GM12875 (cell line): Measurements from ENCODE around the gene RBL1.
"Not testable (repeated sequence)": the region's sequence is repeated elsewhere in the genome, so short reads cannot be mapped to it uniquely, and the experiment has no call there.

ENCODE experiments used
- H3K4me3 ChIP-seq: one replicate; pipeline ENCODE4 v1.5.1; 2011; ENCODE audit warnings: low read depth, low read length, control low read depth
- TF ChIP-seq, protein P1 (sequence below): IDR thresholded peaks from 2 replicates; pipeline ENCODE4 v1.5.1; 2011; ENCODE audit warnings: low read depth, mild to moderate bottlenecking, control low read depth, inconsistent platforms, low read length, moderate library complexity, borderline replicate concordance; ENCODE audit not compliant: insufficient read depth

The RBL1 gene

DNA sequence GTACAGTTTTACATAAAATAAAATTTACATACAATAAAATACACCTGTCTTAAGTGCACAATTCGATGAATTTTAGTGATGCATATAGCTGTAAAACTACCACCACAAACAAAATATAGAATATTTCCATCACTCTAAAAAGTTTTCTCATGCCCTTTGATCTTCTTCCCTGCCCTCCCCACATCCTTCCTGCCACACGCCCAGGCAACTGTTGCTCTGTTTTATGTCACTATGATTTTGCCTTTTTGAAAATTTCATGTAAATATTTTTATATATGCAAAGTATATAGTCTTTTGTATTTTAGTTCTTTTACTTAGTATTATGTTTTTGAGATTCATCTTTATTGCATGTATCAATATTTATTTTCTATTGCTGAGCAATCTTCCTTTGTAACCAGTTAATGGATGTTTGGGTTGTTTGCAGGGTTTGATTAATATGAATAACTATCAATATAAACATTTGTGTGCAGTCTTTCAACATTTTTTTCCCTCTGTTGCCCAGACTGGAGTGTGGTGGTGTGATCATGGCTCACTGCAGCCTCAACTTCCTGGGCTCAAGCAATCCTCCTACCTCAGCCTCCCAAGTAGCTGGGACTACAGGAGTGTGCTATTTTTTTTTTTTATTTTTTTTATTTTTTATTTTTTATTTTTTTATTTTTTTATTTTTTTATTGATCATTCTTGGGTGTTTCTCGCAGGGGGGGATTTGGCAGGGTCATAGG, 120.5 kb downstream of the RBL1 start:
- TF ChIP-seq, protein P1, sequence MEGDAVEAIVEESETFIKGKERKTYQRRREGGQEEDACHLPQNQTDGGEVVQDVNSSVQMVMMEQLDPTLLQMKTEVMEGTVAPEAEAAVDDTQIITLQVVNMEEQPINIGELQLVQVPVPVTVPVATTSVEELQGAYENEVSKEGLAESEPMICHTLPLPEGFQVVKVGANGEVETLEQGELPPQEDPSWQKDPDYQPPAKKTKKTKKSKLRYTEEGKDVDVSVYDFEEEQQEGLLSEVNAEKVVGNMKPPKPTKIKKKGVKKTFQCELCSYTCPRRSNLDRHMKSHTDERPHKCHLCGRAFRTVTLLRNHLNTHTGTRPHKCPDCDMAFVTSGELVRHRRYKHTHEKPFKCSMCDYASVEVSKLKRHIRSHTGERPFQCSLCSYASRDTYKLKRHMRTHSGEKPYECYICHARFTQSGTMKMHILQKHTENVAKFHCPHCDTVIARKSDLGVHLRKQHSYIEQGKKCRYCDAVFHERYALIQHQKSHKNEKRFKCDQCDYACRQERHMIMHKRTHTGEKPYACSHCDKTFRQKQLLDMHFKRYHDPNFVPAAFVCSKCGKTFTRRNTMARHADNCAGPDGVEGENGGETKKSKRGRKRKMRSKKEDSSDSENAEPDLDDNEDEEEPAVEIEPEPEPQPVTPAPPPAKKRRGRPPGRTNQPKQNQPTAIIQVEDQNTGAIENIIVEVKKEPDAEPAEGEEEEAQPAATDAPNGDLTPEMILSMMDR, result no peak
- no peak overlapping the region for H3K4me3 ChIP-seq

DNA sequence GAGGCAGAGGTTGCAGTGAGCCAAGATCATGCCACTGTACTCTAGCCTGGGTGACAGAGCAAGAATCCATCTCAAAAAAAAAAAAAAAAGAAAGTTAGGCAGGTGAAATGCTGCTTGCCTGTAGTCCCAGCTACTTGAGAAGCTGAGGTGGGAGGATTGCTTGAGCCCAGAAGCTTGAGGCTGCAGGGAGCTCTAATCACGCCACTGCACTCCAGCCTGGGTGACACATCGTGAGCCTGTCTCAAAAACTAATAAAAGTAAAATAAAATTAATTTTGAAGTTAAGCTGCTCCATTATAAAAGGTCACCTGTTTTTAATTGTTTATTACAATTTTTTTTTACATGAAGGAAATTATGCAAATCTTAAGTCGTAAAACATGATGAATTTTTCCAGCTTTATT, 121.1 kb downstream of the RBL1 start:
- TF ChIP-seq, protein P1, result no peak
- no peak overlapping the region for H3K4me3 ChIP-seq

DNA sequence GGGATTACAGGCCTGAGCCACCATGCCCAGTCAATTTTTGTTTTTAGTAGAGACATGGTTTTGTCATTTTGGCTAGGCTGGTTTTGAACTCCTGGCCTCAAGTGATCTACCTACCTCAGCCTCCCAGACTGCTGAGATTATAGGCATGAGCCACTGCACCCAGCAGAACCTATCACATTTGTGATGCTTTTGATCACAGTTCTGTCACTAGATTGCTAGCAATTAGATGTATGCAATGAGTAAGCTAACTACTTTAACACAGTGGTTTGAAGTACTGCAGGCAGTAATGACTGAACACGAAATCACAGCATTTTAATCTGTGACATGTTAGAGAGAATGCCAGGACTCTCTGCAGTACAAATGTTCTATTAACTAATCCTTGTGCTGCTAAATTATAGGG, 124.7 kb downstream of the RBL1 start:
- H3K4me3 ChIP-seq, result no peak overlapping the region
- TF ChIP-seq, protein P1, result no peak

DNA sequence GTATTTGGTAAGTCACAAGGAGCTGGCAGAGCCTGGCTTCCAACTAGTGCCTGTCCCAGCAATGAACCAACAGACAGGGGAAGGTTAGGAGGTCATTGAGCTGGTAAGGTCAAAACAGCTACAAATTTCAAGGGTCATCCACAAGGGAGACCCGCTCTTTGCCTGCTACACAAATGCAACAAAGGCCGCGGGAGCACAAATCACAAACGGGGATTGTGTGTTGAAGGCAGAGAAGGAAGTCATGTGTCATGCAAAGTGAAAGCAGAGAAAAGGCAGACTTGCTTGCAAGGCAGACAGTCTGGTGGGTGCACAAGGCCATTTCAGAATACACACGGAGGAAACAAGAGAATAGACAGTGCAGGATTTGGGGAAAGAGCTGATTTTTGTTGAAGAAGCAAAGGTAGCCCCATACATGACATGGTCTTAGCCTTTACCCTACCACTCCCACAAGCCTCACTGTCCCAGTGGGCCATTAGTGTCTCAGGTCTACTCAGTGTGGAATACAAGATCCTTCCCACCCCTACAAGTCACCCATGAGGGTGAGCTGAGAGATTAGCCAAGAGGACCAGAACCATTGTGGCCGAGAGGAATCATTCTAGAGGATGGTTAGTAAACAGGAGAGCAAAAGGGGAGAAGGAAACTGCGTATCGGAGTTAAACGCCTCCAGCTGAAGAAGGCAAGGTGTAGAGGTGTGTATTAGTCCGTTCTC, 126.2 kb downstream of the RBL1 start:
- H3K4me3 ChIP-seq, result no peak overlapping the region

DNA sequence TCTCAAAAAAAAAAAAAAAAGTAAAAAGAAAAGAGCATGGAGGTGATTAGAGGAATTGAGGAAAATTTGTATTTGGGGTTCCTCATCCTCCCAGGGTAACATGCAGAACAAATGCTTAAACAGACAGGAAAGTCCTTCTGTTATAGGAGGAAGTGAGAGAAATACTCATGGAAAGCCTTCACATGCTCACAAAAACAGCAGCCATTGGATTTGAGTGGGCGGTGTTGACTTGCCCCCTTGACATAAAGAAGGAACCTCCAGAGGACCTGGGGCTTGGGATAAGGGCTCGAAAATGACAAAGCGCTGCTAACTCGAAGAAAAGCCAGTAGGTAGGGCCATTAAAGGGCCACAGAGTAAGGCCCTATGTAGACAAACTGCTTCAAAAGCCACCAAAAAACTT, 126.7 kb downstream of the RBL1 start:
- TF ChIP-seq, protein P1, result no peak
- no peak overlapping the region for H3K4me3 ChIP-seq

More for the DNA sequence above, 126.2 kb downstream of the RBL1 start:
- TF ChIP-seq, protein P1, result no peak

DNA sequence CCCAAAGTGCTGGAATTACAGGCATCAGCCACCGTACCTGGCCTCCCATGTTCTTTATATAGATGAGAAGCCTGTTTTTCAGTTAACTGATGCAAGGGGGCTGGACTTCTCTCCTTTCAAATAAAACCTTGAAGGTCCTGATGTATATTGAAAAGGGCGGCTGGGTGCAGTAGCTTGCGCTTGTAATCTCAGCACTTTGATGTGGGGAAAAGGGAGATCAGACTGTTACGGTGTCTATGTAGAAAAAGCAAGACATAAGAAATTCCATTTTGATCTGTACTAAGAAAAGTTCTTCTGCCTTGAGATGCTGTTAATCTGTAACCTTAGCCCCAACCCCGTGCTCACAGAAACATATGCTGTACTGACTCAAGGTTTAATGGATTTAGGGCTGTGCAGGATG, 128.2 kb downstream of the RBL1 start:
- TF ChIP-seq, protein P1, result no peak
- no peak overlapping the region for H3K4me3 ChIP-seq

DNA sequence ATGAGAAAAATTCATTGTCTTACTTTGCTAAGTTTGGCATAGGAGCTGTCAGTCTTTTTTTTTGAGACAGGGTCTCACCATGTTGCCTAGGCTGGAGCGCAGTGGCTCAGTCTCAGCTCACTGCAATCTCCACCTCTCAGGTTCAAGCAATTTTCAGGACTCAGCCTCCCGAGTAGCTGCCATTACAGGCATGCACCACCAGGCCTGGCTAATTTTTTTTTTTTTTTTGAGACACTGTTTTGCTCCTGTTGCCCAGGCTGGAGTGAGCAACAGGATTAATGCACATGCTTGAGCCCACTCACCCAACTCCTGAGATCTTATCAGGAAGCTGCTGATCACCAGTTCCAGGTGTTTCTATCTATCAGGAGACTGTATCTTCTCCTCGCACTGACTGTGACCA, 128.8 kb downstream of the RBL1 start:
- not testable (repeated sequence) for H3K4me3 ChIP-seq

DNA sequence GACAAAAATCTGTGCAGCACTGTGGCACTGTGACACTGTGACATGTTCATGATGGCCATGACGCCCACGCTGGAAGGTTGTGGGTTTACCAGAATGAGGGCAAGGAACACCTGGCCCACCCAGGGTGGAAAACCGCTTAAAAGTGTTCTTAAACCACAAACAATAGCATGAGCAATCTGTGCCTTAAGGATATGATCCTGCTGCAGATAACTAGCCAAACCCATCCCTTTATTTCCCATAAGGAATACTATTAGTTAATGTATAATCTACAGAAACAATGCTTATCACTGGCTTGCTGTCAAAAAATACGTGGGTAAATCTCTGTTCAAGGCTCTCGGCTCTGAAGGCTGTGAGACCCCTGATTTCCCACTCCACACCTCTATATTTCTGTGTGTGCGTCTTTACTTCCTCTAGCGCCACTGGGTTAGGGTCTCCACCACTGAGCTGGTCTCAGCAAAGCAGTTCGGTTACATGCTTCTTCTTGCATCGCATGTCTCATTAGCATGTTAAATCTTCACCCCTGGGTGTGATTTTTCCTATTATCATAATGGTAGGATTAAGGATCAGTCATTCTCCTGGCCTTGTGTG, 133.3 kb downstream of the RBL1 start:
- H3K4me3 ChIP-seq, result not testable (repeated sequence)
